HepG2 (cell line): ENCODE data around the gene BTAF1. TPM values are rescaled to one million over a fixed set of nuclear protein-coding genes. Genes with fewer than 3 reads are reported as not detected.

Experiments used
- HDAC2 ChIP-seq: sonication (generic); formaldehyde crosslinking; IDR thresholded peaks from 2 replicates; pipeline ENCODE4 v1.4.0; 2020; ENCODE audit warnings: missing genetic modification reagents
- HINFP ChIP-seq: sonication (generic); formaldehyde crosslinking; IDR thresholded peaks from 2 replicates; pipeline ENCODE4 v1.4.0; 2020; ENCODE audit warnings: low read depth, mild to moderate bottlenecking, missing genetic modification reagents
- MAZ ChIP-seq, 2 experiments: sonication (generic) in 1 of 2; formaldehyde crosslinking in 1 of 2; IDR thresholded peaks; 2 replicates each; pipeline versions ENCODE4 v1.5.0 to v1.6.1; 2012 to 2020; ENCODE audit warnings: low read depth in 2 of 2, mild to moderate bottlenecking in 2 of 2, borderline replicate concordance in 1 of 2, improper control_type of control experiment in 1 of 2, low read length in 1 of 2, missing genetic modification reagents in 1 of 2, moderate library complexity in 1 of 2
- MBNL3 ChIP-seq: fragments of 250-450 bp; sonication (Bioruptor Pico); conservative IDR thresholded peaks from 2 replicates; pipeline ENCODE4 v1.8.0; 2022; ENCODE audit warnings: mild to moderate bottlenecking, inconsistent platforms
- MIER2 ChIP-seq: IDR thresholded peaks from 2 replicates; pipeline ENCODE4 v1.6.1; 2016; ENCODE audit warnings: missing biosample characterization, missing genetic modification reagents
- NKX3-1 ChIP-seq: sonication (generic); formaldehyde crosslinking; IDR thresholded peaks from 2 replicates; pipeline ENCODE4 v1.5.0; 2020; ENCODE audit warnings: missing genetic modification reagents
- NR2F1 ChIP-seq, 2 experiments: fragments of 450-650 bp in 1 of 2; formaldehyde crosslinking in 1 of 2; IDR thresholded peaks; 2 replicates each; pipeline versions ENCODE4 v1.5.0 to v1.6.1; 2016 to 2020; ENCODE audit warnings: mild to moderate bottlenecking in 1 of 2, missing compliant biosample characterization in 1 of 2, missing genetic modification reagents in 1 of 2, moderate library complexity in 1 of 2
- POLR2AphosphoS5 ChIP-seq: IDR thresholded peaks from 2 replicates; pipeline ENCODE4 v1.6.1; 2012; ENCODE audit warnings: low read depth, low read length
- SNAPC4 ChIP-seq: sonication (generic); formaldehyde crosslinking; IDR thresholded peaks from 2 replicates; pipeline ENCODE4 v1.4.0; 2020; ENCODE audit warnings: mild to moderate bottlenecking, missing genetic modification reagents
- SRSF4 ChIP-seq: fragments of 200-400 bp; formaldehyde crosslinking; IDR thresholded peaks from one replicate; pipeline ENCODE4 v1.6.1; 2018; ENCODE audit warnings: mild to moderate bottlenecking, low read depth, low read length, moderate library complexity; ENCODE audit not compliant: poor library complexity, severe bottlenecking
- TOPORS ChIP-seq: sonication (generic); formaldehyde crosslinking; IDR thresholded peaks from 2 replicates; pipeline ENCODE4 v1.8.0; 2023; ENCODE audit warnings: mild to moderate bottlenecking, missing genetic modification reagents
- ZNF256 ChIP-seq: sonication (generic); formaldehyde crosslinking; conservative IDR thresholded peaks from 2 replicates; pipeline ENCODE4 v1.4.0; 2020; ENCODE audit warnings: missing genetic modification reagents
- ZNF34 ChIP-seq: sonication (generic); formaldehyde crosslinking; IDR thresholded peaks from 2 replicates; pipeline ENCODE4 v1.4.0; 2020; ENCODE audit warnings: mild to moderate bottlenecking, missing genetic modification reagents, borderline replicate concordance
- ZNF382 ChIP-seq: sonication (generic); formaldehyde crosslinking; IDR thresholded peaks from 2 replicates; pipeline ENCODE4 v1.5.0; 2020; ENCODE audit warnings: missing genetic modification reagents, mild to moderate bottlenecking, borderline replicate concordance
- ZNF484 ChIP-seq: sonication (generic); formaldehyde crosslinking; IDR thresholded peaks from 2 replicates; pipeline ENCODE4 v1.5.1; 2020; ENCODE audit warnings: mild to moderate bottlenecking, low read depth, missing genetic modification reagents, borderline replicate concordance
- ZNF543 ChIP-seq: sonication (generic); formaldehyde crosslinking; IDR thresholded peaks from 2 replicates; pipeline ENCODE4 v1.4.0; 2020; ENCODE audit warnings: mild to moderate bottlenecking, missing genetic modification reagents
- ZNF644 ChIP-seq: IDR thresholded peaks from 2 replicates; pipeline ENCODE4 v1.6.1; 2016; ENCODE audit warnings: low read depth
- ZNF75D ChIP-seq: sonication (generic); formaldehyde crosslinking; IDR thresholded peaks from 2 replicates; pipeline ENCODE4 v1.8.1; 2023; ENCODE audit warnings: missing genetic modification reagents, mild to moderate bottlenecking, borderline replicate concordance
- ZNF777 ChIP-seq: sonication (generic); formaldehyde crosslinking; IDR thresholded peaks from 2 replicates; pipeline ENCODE4 v1.4.0; 2020; ENCODE audit warnings: missing genetic modification reagents
- polyA plus RNA-seq, 8 experiments: library from polyadenylated mRNA; depleted of rRNA in 3 of 8; stranded (reverse) in 7 of 8; unstranded in 1 of 8; fragments of >200 nt; fragmentation: Illumina TruSeq in 4 of 8; extraction: Trizol in 4 of 8; gene quantifications; 2 replicates each; pipeline versions ENCODE4 v1.2.1 to v1.2.3, GENCODE V29; 2011 to 2016; ENCODE audit warnings: low read depth in 4 of 8, missing spikeins in 1 of 8, mixed read lengths in 1 of 8; ENCODE audit not compliant: insufficient read depth in 1 of 8
- total RNA-seq, 5 experiments: library from RNA; depleted of rRNA; stranded (reverse); fragments of >200 nt; fragmentation: Illumina TruSeq; extraction: Trizol; gene quantifications; 2 replicates each; pipeline ENCODE4 v1.2.3, GENCODE V29; 2016; ENCODE audit warnings: low read depth in 1 of 5
- TF ChIP-seq, protein P1 (sequence below): IDR thresholded peaks from 2 replicates; pipeline ENCODE4 v1.6.1; 2016

BTAF1 gene
- total and polyA plus RNA-seq, 2 of the 13 experiments (the other 11 are each of a cell fraction or from before 2014, with no cell fraction given): 38.6 to 54.1 TPM

DNA sequence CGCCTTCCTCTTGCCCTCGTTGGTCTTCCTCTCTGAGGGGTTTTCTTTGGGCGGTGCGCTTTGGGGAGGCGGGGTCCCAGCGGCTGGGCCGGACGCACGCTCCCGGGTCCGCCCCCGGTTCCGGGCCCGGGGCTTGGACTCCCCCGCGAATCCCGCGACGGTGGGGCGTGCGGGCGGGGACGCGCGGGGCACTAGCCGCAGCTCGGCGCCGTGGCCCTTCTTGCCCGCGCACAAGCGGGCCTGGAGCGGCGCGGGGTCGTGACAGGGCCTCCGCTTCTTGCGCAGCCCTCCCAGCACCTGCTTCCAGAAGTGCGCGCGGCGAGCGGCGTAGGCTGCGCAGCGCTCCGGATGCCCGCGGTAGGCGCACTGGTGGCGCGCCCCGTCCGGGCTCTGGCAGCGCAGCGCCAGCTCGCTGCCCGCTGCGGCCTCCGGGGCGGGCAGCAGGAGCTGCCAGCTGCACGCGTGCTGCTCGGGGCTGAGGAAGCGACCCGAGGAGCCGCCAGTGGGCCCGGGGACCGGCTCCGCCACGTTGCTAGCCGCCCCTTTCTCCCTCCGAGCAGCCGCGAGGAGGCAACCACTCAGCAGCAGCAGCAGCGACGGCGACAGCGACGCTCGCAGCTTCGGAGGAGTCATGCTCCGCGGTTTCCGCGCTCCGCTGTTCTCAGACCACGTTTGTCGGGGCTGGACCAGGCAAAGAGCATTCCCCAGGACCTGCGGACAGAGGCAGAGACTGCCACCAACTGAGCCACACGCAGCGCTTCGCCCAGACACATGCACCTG, 15.0 kb upstream of the BTAF1 start (continued):
- TF ChIP-seq POLR2AphosphoS5 (peak; percentile 66), ZNF382 (CRISPR knock-in tag) (no peak), ZNF777 (CRISPR knock-in tag) (peak; percentile 99), HINFP (peak; percentile 73; the same call in 1 of the 2 replicates), ZNF256 (CRISPR knock-in tag) (peak; percentile 81), MAZ (IDR thresholded peaks at IDR 0.05; ENCODE audit: borderline replicate concordance, low read depth, low read length) (no peak), MAZ (CRISPR knock-in tag; IDR thresholded peaks at IDR 0.05; ENCODE audit: low read depth) (peak; percentile 59; the same call in 1 of the 2 replicates), MIER2 (CRISPR knock-in tag) (peak; percentile 64; the same call in 1 of the 2 replicates), SRSF4 (no peak), ZNF484 (CRISPR knock-in tag) (no peak), NR2F1 (CRISPR knock-in tag; IDR thresholded peaks at IDR 0.05) (no peak), NKX3-1 (peak; percentile 37; the same call in 1 of the 2 replicates), ZNF34 (no peak), TOPORS (CRISPR knock-in tag) (no peak), MBNL3 (no peak), ZNF543 (CRISPR knock-in tag) (peak; percentile 86), HDAC2 (CRISPR knock-in tag) (peak; percentile 81), SNAPC4 (peak; percentile 73; the same call in 1 of the 2 replicates), ZNF75D (CRISPR knock-in tag) (no peak), ZNF644 (CRISPR knock-in tag) (peak; percentile 72)
- TF ChIP-seq, protein P1, sequence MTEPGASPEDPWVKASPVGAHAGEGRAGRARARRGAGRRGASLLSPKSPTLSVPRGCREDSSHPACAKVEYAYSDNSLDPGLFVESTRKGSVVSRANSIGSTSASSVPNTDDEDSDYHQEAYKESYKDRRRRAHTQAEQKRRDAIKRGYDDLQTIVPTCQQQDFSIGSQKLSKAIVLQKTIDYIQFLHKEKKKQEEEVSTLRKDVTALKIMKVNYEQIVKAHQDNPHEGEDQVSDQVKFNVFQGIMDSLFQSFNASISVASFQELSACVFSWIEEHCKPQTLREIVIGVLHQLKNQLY: no peak
